ENCODE data around the gene MSH2. TPM values are rescaled to one million over a fixed set of nuclear protein-coding genes. Genes with fewer than 3 reads are reported as not detected.

MSH2 gene
- total and polyA plus RNA-seq, 2 donors from 2014 or later, result 7.2 to 17.0 TPM

- peaks cover 2 to 7% (median 2%) of the 10 kb centered on the region in 3 donors for H3K36me3 ChIP-seq (ENCODE audit: control insufficient read depth in 2 of 3, insufficient read depth in 3 of 3, low read length in 3 of 3)
- H3K9ac ChIP-seq (ENCODE audit: low read length in 3 of 3), result no peak overlapping the region
- intact Hi-C loops (cut with DNase I), result no loop called here
- DNase-seq (no peak), FAIRE-seq (no peak)
- H3K4me1 ChIP-seq (ENCODE audit: control insufficient read depth in 2 of 3, insufficient read depth in 2 of 3, low read depth in 1 of 3, low read length in 3 of 3), result no peaks in the 10 kb centered on the region
- no peaks in the 10 kb centered on the region for H3K27me3 ChIP-seq (ENCODE audit: control insufficient read depth, insufficient read depth, low read length)
- H3K4me3 ChIP-seq (ENCODE audit: low read length in 3 of 3), result no peak overlapping the region
- H3K9me3 ChIP-seq (ENCODE audit: control insufficient read depth in 2 of 3, insufficient read depth in 1 of 3, low read length in 3 of 3), result no peaks in the 10 kb centered on the region
- no peak overlapping the region for H3K27ac ChIP-seq (ENCODE audit: low read depth in 2 of 2, low read length in 2 of 2)
- no peak for TF ChIP-seq CTCF (IDR thresholded peaks at IDR 0.05; ENCODE audit: borderline replicate concordance, extremely low read depth, insufficient read depth)
These were observed 68.6 kb downstream of the MSH2 start for GRCh38 chr2:47471429-47472116.

- no peak for DNase-seq
- Histone ChIP-seq H3K9me3 (ENCODE audit: control insufficient read depth in 2 of 3, insufficient read depth in 1 of 3, low read length in 3 of 3) (no peaks in the 10 kb centered on the region), H3K27me3 (ENCODE audit: control insufficient read depth, insufficient read depth, low read length) (no peaks in the 10 kb centered on the region), H3K4me3 (ENCODE audit: low read length in 3 of 3) (no peak overlapping the region), H3K9ac (ENCODE audit: low read length in 3 of 3) (no peak overlapping the region), H3K27ac (ENCODE audit: low read depth in 2 of 2, low read length in 2 of 2) (no peak overlapping the region), H3K4me1 (ENCODE audit: control insufficient read depth in 2 of 3, insufficient read depth in 2 of 3, low read depth in 1 of 3, low read length in 3 of 3) (no peaks in the 10 kb centered on the region), H3K36me3 (ENCODE audit: control insufficient read depth in 2 of 3, insufficient read depth in 3 of 3, low read length in 3 of 3) (peaks cover 3 to 10% (median 7%) of the 10 kb centered on the region in 3 donors)
- no peak for TF ChIP-seq CTCF (IDR thresholded peaks at IDR 0.05; ENCODE audit: borderline replicate concordance, extremely low read depth, insufficient read depth)
- no peak for FAIRE-seq
- intact Hi-C loops (cut with DNase I), result no loop called here
These were observed 76.9 kb downstream of the MSH2 start for GRCh38 chr2:47479863-47480262.

- Histone ChIP-seq H3K27me3 (ENCODE audit: control insufficient read depth, insufficient read depth, low read length) (no peaks in the 10 kb centered on the region), H3K9ac (ENCODE audit: low read length in 3 of 3) (no peak overlapping the region), H3K9me3 (ENCODE audit: control insufficient read depth in 2 of 3, insufficient read depth in 1 of 3, low read length in 3 of 3) (no peaks in the 10 kb centered on the region), H3K4me1 (ENCODE audit: control insufficient read depth in 2 of 3, insufficient read depth in 2 of 3, low read depth in 1 of 3, low read length in 3 of 3) (no peaks in the 10 kb centered on the region), H3K4me3 (ENCODE audit: low read length in 3 of 3) (no peak overlapping the region), H3K27ac (ENCODE audit: low read depth in 2 of 2, low read length in 2 of 2) (no peak overlapping the region), H3K36me3 (ENCODE audit: control insufficient read depth in 2 of 3, insufficient read depth in 3 of 3, low read length in 3 of 3) (peaks cover 3 to 5% (median 4%) of the 10 kb centered on the region in 3 donors)
- no peak for TF ChIP-seq CTCF (IDR thresholded peaks at IDR 0.05; ENCODE audit: borderline replicate concordance, extremely low read depth, insufficient read depth)
- intact Hi-C loops (cut with DNase I), result no loop called here
- FAIRE-seq, result no peak
- DNase-seq, result no peak
These were observed 80.2 kb downstream of the MSH2 start for GRCh38 chr2:47483191-47483590.
